Adrenal gland (tissue), 5 donors: ENCODE results near the gene CFAP299.

Experiments used
- POLR2A ChIP-seq, 2 donors: fragments of 450-650 bp; IDR thresholded peaks; one replicate each; pipeline ENCODE4 v1.6.1; 2017; ENCODE audit warnings: antibody characterized with exemption in 2 of 2, mild to moderate bottlenecking in 2 of 2, moderate library complexity in 1 of 2
- TF ChIP-seq, protein P1 (sequence below), 6 experiments: fragments of 450-650 bp in 4 of 6; fragments of 200-600 bp in 2 of 6; sonication (generic) in 1 of 6; IDR thresholded peaks; 1 replicate in 5 of 6; 2 replicates in 1 of 6; pipeline versions ENCODE4 v1.5.1 to v1.8.0; 2016 to 2021; ENCODE audit warnings: antibody characterized with exemption in 6 of 6, mild to moderate bottlenecking in 2 of 6, moderate library complexity in 1 of 6
- donor health status: DM: no; HTN: no; CAD: no.

DNA sequence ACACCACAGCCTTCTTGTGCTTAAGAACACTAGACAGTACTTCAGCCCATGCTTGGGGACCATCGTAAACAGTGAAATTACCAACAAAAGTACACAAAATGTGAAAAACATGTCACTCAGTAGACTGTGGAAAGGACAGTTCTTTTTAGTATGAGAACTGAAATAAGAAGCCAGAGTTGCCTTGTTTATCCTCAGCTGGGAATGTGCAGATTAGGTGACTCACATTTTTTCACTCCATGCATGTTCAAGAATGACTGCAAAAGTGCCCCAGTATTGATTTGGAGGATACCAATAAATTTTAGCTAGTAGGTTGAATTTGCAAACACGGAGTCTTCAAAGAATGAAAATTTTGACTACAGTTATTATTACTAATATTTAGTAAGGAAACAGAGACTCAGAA is 671.9 kb downstream of the CFAP299 start:
- TF ChIP-seq, protein P1, sequence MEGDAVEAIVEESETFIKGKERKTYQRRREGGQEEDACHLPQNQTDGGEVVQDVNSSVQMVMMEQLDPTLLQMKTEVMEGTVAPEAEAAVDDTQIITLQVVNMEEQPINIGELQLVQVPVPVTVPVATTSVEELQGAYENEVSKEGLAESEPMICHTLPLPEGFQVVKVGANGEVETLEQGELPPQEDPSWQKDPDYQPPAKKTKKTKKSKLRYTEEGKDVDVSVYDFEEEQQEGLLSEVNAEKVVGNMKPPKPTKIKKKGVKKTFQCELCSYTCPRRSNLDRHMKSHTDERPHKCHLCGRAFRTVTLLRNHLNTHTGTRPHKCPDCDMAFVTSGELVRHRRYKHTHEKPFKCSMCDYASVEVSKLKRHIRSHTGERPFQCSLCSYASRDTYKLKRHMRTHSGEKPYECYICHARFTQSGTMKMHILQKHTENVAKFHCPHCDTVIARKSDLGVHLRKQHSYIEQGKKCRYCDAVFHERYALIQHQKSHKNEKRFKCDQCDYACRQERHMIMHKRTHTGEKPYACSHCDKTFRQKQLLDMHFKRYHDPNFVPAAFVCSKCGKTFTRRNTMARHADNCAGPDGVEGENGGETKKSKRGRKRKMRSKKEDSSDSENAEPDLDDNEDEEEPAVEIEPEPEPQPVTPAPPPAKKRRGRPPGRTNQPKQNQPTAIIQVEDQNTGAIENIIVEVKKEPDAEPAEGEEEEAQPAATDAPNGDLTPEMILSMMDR (IDR thresholded peaks at IDR 0.05): no peak
- TF ChIP-seq POLR2A (IDR thresholded peaks at IDR 0.05): no peak
